GM12864 (cell line): ENCODE results near the gene SIGLEC11.

Experiments used
- DNase-seq: peaks from one replicate; pipeline ENCODE4 v3.0.0-alpha.2; 2011; ENCODE audit warnings: low read depth
- H3K4me3 ChIP-seq: 2 replicates; pipeline ENCODE4 v1.5.1; 2011; ENCODE audit warnings: mild to moderate bottlenecking, low read depth, low read length, control low read depth
- TF ChIP-seq, protein P1 (sequence below): IDR thresholded peaks from 2 replicates; pipeline ENCODE4 v1.5.1; 2011; ENCODE audit warnings: low read depth, mild to moderate bottlenecking, moderate library complexity, low read length, control low read depth, inconsistent platforms; ENCODE audit errors: missing control alignments

Gene SIGLEC11

DNA sequence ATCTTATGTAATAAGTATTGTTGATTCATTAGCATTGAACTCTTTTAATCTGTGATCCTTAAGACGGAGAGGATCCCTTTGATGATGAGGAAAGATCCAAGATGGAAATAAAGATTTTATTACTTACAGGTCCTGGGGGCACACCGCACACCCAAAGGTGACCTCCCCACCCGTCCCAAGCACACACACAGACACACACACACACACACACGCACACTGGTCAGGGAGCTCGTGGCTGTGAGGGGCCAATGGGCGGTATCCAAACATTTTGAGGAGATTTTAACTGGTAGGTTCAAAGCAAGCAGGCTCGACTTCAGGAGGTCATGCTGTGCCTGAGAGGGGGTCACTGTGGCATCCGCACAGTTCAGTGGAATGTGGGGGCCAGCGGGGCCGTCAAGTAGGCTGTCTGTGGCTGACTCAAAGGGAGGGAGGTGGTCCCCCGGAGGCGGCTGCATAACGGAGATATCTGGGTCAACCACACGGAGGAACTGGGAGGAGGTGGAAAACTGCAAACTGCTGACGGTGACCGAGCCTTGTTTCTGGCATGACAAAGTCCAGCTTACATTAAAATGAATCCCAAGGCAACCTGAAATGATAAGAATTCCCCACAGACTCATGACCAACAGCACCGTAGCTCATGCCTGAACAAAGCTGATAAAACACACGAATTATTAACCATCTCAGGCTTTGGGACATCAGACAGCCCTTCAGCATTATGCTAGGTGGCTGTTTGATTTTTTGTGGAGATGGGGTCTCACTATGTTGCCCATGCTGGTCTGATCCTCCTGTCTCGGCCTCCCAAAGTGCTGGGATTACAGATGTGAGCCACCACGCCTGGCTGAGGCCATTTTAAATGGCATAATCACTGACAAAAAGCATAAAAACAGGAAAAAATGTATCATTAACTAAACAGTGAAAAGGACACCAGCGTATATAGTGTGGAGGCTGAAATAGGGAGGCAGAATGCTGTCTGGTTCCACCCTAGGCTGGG is 20.9 kb upstream of the SIGLEC11 start:
- no peak overlapping the region for H3K4me3 ChIP-seq
- TF ChIP-seq, protein P1, sequence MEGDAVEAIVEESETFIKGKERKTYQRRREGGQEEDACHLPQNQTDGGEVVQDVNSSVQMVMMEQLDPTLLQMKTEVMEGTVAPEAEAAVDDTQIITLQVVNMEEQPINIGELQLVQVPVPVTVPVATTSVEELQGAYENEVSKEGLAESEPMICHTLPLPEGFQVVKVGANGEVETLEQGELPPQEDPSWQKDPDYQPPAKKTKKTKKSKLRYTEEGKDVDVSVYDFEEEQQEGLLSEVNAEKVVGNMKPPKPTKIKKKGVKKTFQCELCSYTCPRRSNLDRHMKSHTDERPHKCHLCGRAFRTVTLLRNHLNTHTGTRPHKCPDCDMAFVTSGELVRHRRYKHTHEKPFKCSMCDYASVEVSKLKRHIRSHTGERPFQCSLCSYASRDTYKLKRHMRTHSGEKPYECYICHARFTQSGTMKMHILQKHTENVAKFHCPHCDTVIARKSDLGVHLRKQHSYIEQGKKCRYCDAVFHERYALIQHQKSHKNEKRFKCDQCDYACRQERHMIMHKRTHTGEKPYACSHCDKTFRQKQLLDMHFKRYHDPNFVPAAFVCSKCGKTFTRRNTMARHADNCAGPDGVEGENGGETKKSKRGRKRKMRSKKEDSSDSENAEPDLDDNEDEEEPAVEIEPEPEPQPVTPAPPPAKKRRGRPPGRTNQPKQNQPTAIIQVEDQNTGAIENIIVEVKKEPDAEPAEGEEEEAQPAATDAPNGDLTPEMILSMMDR = no peak
- DNase-seq = no peak

DNA sequence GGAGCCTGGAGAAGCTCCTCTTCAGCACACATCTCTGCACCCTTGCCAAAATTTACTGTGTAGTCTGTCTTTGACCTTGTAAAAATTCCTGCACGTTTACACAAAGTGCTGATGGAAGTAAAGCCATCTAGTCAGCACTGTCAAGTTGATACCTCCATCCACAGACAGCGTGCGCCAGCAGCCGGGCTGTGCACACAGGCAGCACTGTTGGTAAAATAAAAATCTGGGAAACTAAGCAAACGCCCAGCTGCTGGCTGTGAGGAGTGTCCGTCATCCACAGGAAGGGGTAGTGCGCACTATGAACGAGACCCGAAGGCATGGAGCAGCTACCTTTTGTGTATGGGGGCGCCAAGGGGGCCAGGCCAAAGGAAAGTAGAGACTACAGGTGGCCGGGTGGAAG is 17.4 kb upstream of the SIGLEC11 start:
- DNase-seq = no peak
- H3K4me3 ChIP-seq = no peak overlapping the region
- TF ChIP-seq, protein P1 = no peak

DNA sequence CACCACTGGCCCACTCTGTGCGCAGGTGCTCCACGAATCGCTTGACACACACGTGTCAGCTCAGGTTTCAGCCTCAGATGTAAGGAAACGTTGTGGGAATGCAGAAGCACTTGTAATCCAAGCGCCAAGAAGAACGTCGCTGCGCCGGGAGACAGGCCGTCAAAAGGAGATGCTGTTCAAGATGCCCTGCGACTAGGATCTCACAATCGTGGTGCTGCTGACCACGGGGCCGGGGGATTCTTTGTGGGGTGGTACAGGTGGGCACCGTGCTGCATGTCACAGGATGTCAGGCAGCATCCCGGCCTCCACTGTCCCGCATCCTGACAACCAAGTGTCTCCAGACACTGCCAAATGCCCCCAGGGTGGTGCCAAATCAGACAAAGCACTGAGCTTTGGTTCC is 16.9 kb upstream of the SIGLEC11 start:
- no peak overlapping the region for H3K4me3 ChIP-seq
- no peak for DNase-seq
- TF ChIP-seq, protein P1 = no peak

DNA sequence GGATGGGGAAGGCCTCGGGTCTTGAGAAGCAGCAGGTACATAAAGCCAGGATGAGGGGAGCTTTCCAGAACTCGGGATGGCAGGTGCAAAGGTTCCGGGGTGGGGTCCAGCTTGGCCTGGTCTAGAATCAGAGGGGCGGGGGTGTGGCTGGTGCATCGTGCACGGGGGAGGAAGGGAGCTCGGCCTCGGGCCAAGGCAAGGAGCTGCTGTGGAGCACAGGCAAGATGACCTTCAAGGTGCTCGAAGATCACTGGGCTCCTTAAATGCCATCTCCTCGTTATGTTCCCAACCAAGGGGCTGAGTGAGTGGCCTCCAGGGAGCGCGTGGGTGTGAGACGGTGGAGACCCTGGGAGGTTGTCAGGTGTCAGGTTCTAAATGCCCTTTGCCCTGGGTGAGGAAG is 16.1 kb upstream of the SIGLEC11 start:
- TF ChIP-seq, protein P1 = no peak
- H3K4me3 ChIP-seq = no peak overlapping the region
- DNase-seq = no peak

DNA sequence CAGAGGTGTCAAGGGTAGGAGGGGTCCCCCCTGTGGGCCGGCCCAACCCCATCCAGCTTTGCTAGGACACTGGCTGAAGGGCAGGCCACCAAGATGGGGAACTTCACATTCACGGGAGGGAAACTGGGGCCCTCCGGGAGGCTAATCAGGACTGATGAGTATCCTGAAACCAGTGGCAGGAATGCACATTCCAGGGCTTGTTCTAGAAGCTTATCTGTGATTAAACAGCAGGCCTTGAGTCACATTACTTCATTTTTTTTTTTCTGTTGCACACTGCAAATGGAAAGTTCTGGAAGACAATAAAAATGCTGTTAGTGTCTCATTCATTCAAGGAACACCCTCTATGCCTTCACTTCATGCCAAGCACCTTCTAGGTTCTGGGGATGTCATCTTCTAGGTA is 15.5 kb upstream of the SIGLEC11 start:
- no peak for DNase-seq
- TF ChIP-seq, protein P1 = no peak
- H3K4me3 ChIP-seq = no peak overlapping the region

DNA sequence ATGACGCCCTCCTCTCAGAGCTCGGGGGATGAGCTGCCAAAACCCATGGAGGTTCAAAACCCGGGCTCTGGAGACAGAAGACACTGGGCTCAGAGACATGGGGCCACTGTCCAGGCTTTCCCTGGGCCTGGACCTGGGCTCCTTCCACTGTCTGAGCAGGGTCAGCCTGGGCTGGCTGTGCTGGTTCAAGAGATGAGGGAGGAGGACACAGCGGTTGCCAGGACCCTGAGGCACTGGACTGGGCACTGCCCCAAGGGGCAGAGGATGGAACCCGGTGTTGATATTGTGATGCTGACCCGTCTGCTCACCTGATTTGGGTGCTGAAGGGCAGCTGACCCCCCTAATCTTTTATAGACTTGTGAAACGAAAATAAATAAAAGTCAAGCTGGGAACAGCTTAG is 14.1 kb upstream of the SIGLEC11 start:
- DNase-seq = no peak
- no peak overlapping the region for H3K4me3 ChIP-seq
- TF ChIP-seq, protein P1 = no peak

DNA sequence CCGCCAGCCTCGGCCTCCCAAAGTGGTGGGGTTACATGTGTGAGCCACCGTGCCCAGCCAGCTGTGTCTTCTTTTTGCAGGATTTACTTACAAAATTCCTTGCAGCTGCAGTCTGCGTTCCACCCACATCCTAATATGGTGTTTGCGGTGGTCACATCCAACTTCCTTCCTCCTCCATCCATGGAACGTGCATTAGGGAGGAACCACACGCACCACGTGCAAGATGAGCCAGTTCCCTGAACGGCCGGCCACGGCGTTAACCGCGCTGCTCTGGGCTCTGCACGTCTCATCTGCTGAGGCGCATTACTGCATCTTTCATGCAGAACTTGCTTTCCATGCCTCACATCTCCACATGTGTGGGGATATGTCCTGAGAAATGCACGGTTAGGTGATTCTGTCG is 13.0 kb upstream of the SIGLEC11 start:
- no peak for DNase-seq
- no peak overlapping the region for H3K4me3 ChIP-seq
- TF ChIP-seq, protein P1 = no peak
